Breast epithelium (tissue), 4 donors: ENCODE data around the gene ZIC4. TPM values are rescaled to one million over a fixed set of nuclear protein-coding genes. Genes with fewer than 3 reads are reported as not detected.

Source experiments
- DNase-seq, 2 donors: peaks; one replicate each; pipeline ENCODE4 v3.0.0-alpha.2; 2019; ENCODE audit warnings: low spot score in 2 of 2
- H3K27ac ChIP-seq, 2 donors: fragments of 200-600 bp; sonication (generic) in 1 of 2; one replicate each; pipeline ENCODE4 v1.5.1; 2016 to 2019; ENCODE audit warnings: mild to moderate bottlenecking in 1 of 2
- H3K27me3 ChIP-seq, 2 donors: fragments of 200-600 bp; sonication (generic) in 1 of 2; one replicate each; pipeline versions ENCODE4 v1.5.1 to v1.6.0; 2017 to 2019; ENCODE audit warnings: control low read depth in 1 of 2, mild to moderate bottlenecking in 1 of 2
- H3K36me3 ChIP-seq: fragments of 200-600 bp; one replicate; pipeline ENCODE4 v1.5.1; 2019
- H3K4me1 ChIP-seq, 2 donors: fragments of 200-600 bp; sonication (generic); one replicate each; pipeline ENCODE4 v1.5.1; 2016 to 2019; ENCODE audit warnings: control low read depth in 1 of 2
- H3K4me3 ChIP-seq, 3 donors: fragments of 200-600 bp; sonication (generic); 1 replicate in 2 of 3; 2 replicates in 1 of 3; pipeline ENCODE4 v1.5.1; 2016 to 2019; ENCODE audit warnings: mild to moderate bottlenecking in 3 of 3, moderate library complexity in 2 of 3
- H3K9me3 ChIP-seq, 2 donors: fragments of 200-600 bp; sonication (generic) in 1 of 2; one replicate each; pipeline ENCODE4 v1.5.1; 2016 to 2019; ENCODE audit warnings: control low read depth in 1 of 2
- POLR2A ChIP-seq: fragments of 450-650 bp; IDR thresholded peaks from one replicate; pipeline ENCODE4 v1.6.1; 2016; ENCODE audit warnings: antibody characterized with exemption, mild to moderate bottlenecking, moderate library complexity
- POLR2AphosphoS5 ChIP-seq, 3 donors: sonication (generic); formaldehyde crosslinking; IDR thresholded peaks; one replicate each; pipeline ENCODE4 v1.6.1; 2017; ENCODE audit warnings: antibody characterized with exemption in 3 of 3
- intact Hi-C: fragments of 100-400 bp; cut with DNase I; formaldehyde crosslinking; loops from one replicate; pipeline ENCODE4 v1.15.1; 2023; ENCODE audit warnings: low total_unique reads
- total RNA-seq, 3 donors: library from RNA; depleted of rRNA; stranded (reverse); fragments of >200 nt; gene quantifications; one replicate each; pipeline ENCODE4 v1.1.0, GENCODE V29; 2016
- TF ChIP-seq, protein P1 (sequence below), 3 donors: fragments of 450-650 bp; IDR thresholded peaks; one replicate each; pipeline ENCODE4 v1.5.1; 2016 to 2017; ENCODE audit warnings: antibody characterized with exemption in 3 of 3, mild to moderate bottlenecking in 3 of 3, moderate library complexity in 3 of 3

ZIC4 gene
- total RNA-seq, 3 donors from 2014 or later, result under 0.01 to 0.15 TPM; not detected in 1

DNA sequence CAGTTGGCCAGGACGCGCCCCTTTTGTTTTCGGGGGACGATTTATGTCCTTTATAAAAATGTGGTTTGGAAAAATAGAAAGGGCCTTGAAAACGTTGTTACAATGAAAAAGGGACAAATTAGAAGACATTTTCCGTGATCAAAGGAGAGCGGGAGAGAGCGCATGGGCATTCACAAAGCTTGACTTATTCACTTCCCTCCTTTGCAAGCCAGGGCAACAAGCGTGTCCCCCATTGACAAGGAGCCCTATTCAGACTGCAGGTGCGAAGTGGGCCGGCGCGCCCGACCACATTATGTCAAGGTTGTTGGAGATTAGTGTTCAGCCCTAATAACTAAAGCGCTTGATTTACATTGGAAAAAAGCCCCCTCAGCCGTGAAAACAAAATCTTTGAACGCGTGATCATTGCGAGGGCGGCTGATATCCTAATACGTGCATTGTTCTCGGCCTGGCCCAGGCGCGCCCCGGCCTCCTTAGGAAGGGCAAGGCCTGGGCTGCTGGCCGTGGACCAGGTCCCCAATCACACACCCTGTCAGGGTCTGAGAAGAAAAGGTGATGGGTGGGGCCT is 25.9 kb downstream of the ZIC4 start:
- Histone ChIP-seq H3K4me3 (no peak overlapping the region), H3K9me3 (no peaks in the 10 kb centered on the region), H3K27me3 (peaks cover 0 to 96% of the 10 kb centered on the region in 2 donors), H3K27ac (no peak overlapping the region), H3K36me3 (no peaks in the 10 kb centered on the region), H3K4me1 (no peaks in the 10 kb centered on the region)
- intact Hi-C loops, result no loop called here
- TF ChIP-seq POLR2AphosphoS5 (IDR thresholded peaks at IDR 0.05) (no peak), POLR2A (no peak)
- TF ChIP-seq, protein P1, sequence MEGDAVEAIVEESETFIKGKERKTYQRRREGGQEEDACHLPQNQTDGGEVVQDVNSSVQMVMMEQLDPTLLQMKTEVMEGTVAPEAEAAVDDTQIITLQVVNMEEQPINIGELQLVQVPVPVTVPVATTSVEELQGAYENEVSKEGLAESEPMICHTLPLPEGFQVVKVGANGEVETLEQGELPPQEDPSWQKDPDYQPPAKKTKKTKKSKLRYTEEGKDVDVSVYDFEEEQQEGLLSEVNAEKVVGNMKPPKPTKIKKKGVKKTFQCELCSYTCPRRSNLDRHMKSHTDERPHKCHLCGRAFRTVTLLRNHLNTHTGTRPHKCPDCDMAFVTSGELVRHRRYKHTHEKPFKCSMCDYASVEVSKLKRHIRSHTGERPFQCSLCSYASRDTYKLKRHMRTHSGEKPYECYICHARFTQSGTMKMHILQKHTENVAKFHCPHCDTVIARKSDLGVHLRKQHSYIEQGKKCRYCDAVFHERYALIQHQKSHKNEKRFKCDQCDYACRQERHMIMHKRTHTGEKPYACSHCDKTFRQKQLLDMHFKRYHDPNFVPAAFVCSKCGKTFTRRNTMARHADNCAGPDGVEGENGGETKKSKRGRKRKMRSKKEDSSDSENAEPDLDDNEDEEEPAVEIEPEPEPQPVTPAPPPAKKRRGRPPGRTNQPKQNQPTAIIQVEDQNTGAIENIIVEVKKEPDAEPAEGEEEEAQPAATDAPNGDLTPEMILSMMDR (IDR thresholded peaks at IDR 0.05), result no peak
- DNase-seq, result no peak

DNA sequence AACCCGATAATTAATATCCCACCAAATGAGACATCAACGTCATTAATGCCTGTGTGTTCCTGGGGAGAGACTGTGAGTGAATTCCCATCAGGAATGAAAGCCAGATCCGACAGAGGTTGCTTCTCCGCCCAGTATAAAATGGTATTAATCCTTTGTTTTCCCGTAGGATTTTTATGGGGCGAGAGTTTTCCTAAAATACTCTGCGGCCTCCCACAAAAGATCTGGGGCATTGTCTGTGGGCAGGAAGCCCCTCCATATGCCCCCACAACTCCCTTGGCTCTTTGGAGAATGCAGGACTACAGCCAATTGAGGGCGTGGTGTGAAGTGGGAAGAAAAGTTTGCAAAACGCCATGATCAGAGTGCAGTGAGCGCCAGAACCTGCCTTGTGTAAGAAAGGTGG is 26.7 kb downstream of the ZIC4 start:
- TF ChIP-seq POLR2AphosphoS5 (IDR thresholded peaks at IDR 0.05), result no peak
- no peak for TF ChIP-seq POLR2A
- TF ChIP-seq, protein P1 (IDR thresholded peaks at IDR 0.05), result no peak
- DNase-seq, result no peak
- Histone ChIP-seq H3K4me1 (no peaks in the 10 kb centered on the region), H3K36me3 (no peaks in the 10 kb centered on the region), H3K9me3 (no peaks in the 10 kb centered on the region), H3K4me3 (no peak overlapping the region), H3K27ac (no peak overlapping the region), H3K27me3 (peaks cover 0 to 94% of the 10 kb centered on the region in 2 donors)
- intact Hi-C loops, result no loop called here

DNA sequence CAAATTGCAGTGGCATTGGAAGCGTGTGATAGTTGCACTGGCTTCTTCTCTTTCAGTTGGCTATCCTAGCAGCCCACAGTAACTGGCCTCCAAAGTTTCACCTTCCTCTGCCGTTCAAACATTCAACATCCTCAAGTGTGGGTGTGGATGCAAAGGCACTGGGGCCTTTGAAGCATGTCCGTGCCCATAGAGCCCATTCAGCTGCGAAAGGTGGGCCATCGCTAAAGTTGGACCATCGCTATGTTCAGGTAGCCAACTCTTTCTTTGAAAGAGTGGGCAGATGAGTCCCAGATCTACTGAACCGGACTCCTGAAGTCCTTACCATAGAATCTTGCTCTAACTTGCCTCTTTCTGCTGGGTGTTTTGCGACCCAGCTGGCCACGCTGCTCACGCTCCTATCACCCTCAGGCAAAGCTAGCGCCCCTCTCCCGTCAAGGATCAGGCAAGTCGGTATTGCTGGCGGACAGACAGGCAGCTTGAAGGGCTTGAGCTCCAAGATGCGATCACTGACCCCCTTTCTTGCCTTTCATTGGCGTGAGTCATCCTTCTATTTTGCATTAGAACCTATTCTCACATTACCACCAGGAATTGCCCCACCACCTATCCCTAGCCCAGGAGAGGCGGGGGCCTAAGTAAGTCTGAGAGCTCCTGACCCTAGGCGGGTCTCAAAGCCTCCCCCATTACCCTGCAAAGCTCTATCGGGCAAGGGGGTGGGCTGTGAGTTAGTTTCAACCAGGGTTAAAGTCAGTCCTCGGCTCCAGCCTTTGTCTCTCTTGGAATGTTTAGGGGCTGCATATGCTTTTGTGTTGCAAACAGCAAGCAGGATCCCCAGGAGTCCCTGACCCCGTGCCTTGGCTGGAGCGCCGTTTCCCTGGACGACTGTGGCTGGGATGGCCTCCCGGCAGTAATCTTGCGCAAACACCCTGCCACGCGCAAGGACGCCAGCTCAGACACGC is 28.7 kb downstream of the ZIC4 start:
- Histone ChIP-seq H3K36me3 (no peaks in the 10 kb centered on the region), H3K4me1 (no peaks in the 10 kb centered on the region), H3K4me3 (no peak overlapping the region), H3K27me3 (peaks cover 0 to 93% of the 10 kb centered on the region in 2 donors), H3K27ac (no peak overlapping the region), H3K9me3 (no peaks in the 10 kb centered on the region)
- DNase-seq, result no peak
- TF ChIP-seq POLR2A, result no peak
- no peak for TF ChIP-seq POLR2AphosphoS5 (IDR thresholded peaks at IDR 0.05)
- TF ChIP-seq, protein P1 (IDR thresholded peaks at IDR 0.05), result no peak
- intact Hi-C loops, result no loop called here

DNA sequence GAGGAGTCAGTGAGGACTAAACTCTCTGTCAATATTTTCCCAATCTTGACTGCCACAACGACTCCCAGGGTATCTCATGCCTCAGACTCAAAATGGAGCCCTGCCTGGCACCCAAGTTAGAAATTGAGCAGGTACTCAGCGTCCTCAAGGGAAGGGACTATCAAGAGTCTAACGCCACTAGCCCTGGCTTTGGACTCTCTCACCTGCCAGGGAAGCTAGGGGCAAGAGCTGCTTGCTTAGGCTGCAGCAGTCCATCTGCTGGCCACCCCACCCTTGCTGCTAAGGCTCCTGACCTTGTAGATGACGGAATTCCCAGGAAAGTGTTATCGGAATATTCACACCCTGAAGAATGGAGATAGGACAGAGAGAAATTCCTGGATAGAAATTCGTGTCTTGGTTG is 33.0 kb downstream of the ZIC4 start:
- no peaks in the 10 kb centered on the region for H3K36me3 ChIP-seq
- H3K4me1 ChIP-seq, result no peaks in the 10 kb centered on the region
- DNase-seq, result no peak
- H3K27ac ChIP-seq, result no peak overlapping the region
- intact Hi-C loops, result no loop called here
- no peak overlapping the region for H3K4me3 ChIP-seq
- H3K9me3 ChIP-seq, result no peaks in the 10 kb centered on the region
- TF ChIP-seq POLR2A, result no peak
- TF ChIP-seq, protein P1 (IDR thresholded peaks at IDR 0.05), result no peak
- no peak for TF ChIP-seq POLR2AphosphoS5 (IDR thresholded peaks at IDR 0.05)
- H3K27me3 ChIP-seq, result peaks cover 0 to 95% of the 10 kb centered on the region in 2 donors

DNA sequence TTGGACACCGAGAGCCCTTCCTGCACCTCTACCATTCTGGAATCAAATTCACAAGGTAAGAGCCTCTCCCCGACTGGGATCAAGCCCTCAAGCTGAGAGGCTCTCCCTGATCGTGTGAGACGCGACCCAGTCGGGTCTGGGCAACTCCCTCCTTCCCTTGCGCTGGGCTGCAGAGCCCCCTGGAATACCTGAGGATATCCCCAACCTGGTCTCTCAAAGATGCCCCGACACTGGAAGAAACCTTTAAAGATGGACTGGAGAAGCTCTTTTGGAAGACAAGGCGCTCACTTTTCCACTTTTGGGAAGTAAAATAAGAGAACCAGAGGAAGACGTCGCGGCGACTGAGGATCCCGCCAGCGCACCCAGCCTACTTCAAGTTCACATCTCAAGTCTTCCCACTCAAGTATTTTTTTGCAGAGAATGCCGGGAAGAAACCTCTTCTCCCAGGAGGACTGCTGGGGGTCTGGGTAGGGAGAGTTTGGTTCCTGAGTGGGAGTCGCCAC is 33.8 kb downstream of the ZIC4 start:
- H3K4me3 ChIP-seq, result no peak overlapping the region
- H3K4me1 ChIP-seq, result no peaks in the 10 kb centered on the region
- H3K9me3 ChIP-seq, result no peaks in the 10 kb centered on the region
- no peaks in the 10 kb centered on the region for H3K36me3 ChIP-seq
- TF ChIP-seq, protein P1 (IDR thresholded peaks at IDR 0.05), result no peak
- no peak for TF ChIP-seq POLR2AphosphoS5 (IDR thresholded peaks at IDR 0.05)
- no peak for TF ChIP-seq POLR2A
- H3K27ac ChIP-seq, result no peak overlapping the region
- intact Hi-C loops, result no loop called here
- DNase-seq, result no peak
- H3K27me3 ChIP-seq, result peaks cover 0 to 95% of the 10 kb centered on the region in 2 donors
